ENCODE data around the gene STING1. TPM values are rescaled to one million over a fixed set of nuclear protein-coding genes. Genes with fewer than 3 reads are reported as not detected.

STING1 gene
- total and polyA plus RNA-seq, 10 of the 15 experiments (the other 5 are each of a cell fraction or from before 2014, with no cell fraction given) = 10.1 to 56.1 (median 41.0) TPM

DNA sequence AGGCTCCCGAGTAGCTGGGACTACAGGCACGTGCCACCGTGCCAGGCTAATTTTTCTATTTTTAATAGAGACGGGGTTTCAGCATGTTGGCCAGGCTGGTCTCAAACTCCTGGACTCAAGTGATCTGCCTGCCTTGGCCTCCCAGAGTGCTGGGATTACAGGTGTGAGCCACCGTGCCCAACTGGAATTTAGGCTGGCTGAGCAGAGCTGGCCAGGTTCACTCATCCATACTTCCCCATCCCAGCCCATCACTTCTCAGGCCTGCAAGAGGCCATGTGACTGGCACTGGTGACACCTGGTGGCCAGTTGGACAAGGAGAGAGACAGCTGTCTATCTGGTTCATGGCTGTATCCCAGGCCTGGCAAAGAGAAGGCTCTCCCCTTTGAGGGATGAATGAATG, 30.9 kb upstream of the STING1 start (continued):
- TF ChIP-seq NBN (IDR thresholded peaks at IDR 0.05) = peak; percentile 67
- TF ChIP-seq PAX5 (IDR thresholded peaks at IDR 0.05; ENCODE audit: borderline replicate concordance, low read depth, low read length) = peak; percentile 69; the same call in 1 of the 2 replicates
- TF ChIP-seq RAD21 (IDR thresholded peaks at IDR 0.05; ENCODE audit: insufficient read depth, low read depth, low read length) = peak; percentile 95
- TF ChIP-seq POU2F2 (IDR thresholded peaks at IDR 0.05; ENCODE audit: borderline replicate concordance, low read depth, low read length) = 0 out of 3 replicates have a peak, but pooled peaks have one; percentile 19
- TF ChIP-seq, protein P1, sequence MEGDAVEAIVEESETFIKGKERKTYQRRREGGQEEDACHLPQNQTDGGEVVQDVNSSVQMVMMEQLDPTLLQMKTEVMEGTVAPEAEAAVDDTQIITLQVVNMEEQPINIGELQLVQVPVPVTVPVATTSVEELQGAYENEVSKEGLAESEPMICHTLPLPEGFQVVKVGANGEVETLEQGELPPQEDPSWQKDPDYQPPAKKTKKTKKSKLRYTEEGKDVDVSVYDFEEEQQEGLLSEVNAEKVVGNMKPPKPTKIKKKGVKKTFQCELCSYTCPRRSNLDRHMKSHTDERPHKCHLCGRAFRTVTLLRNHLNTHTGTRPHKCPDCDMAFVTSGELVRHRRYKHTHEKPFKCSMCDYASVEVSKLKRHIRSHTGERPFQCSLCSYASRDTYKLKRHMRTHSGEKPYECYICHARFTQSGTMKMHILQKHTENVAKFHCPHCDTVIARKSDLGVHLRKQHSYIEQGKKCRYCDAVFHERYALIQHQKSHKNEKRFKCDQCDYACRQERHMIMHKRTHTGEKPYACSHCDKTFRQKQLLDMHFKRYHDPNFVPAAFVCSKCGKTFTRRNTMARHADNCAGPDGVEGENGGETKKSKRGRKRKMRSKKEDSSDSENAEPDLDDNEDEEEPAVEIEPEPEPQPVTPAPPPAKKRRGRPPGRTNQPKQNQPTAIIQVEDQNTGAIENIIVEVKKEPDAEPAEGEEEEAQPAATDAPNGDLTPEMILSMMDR (IDR thresholded peaks at IDR 0.05 in 2 of 3, conservative IDR thresholded peaks at IDR 0.05 in 1 of 3; ENCODE audit: control insufficient read depth in 2 of 3, extremely low read depth in 1 of 3, insufficient read depth in 1 of 3, low read depth in 3 of 3, low read length in 3 of 3) = peak; percentile 75 to 93 (median 80); a peak in 5 of 6 replicates
- TF ChIP-seq ETV6 (conservative IDR thresholded peaks at IDR 0.05 in 1 of 2, IDR thresholded peaks at IDR 0.05 in 1 of 2; ENCODE audit: borderline replicate concordance in 1 of 2, low read depth in 1 of 2) = 0 out of 4 replicates have a peak, but pooled peaks of 1 of the 2 experiments have one; percentile 27
- TF ChIP-seq, protein P2, sequence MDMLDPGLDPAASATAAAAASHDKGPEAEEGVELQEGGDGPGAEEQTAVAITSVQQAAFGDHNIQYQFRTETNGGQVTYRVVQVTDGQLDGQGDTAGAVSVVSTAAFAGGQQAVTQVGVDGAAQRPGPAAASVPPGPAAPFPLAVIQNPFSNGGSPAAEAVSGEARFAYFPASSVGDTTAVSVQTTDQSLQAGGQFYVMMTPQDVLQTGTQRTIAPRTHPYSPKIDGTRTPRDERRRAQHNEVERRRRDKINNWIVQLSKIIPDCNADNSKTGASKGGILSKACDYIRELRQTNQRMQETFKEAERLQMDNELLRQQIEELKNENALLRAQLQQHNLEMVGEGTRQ (IDR thresholded peaks at IDR 0.05; ENCODE audit: borderline replicate concordance, low read depth, low read length) = peak; percentile 46
- TF ChIP-seq SMARCA5 (IDR thresholded peaks at IDR 0.05) = 0 out of 2 replicates have a peak, but pooled peaks have one; percentile 63
- peak; percentile 72 for TF ChIP-seq EED (IDR thresholded peaks at IDR 0.05; ENCODE audit: low read depth)
- TF ChIP-seq, protein P3, sequence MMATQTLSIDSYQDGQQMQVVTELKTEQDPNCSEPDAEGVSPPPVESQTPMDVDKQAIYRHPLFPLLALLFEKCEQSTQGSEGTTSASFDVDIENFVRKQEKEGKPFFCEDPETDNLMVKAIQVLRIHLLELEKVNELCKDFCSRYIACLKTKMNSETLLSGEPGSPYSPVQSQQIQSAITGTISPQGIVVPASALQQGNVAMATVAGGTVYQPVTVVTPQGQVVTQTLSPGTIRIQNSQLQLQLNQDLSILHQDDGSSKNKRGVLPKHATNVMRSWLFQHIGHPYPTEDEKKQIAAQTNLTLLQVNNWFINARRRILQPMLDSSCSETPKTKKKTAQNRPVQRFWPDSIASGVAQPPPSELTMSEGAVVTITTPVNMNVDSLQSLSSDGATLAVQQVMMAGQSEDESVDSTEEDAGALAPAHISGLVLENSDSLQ (IDR thresholded peaks at IDR 0.05) = peak; percentile 65
- TF ChIP-seq, protein P4, sequence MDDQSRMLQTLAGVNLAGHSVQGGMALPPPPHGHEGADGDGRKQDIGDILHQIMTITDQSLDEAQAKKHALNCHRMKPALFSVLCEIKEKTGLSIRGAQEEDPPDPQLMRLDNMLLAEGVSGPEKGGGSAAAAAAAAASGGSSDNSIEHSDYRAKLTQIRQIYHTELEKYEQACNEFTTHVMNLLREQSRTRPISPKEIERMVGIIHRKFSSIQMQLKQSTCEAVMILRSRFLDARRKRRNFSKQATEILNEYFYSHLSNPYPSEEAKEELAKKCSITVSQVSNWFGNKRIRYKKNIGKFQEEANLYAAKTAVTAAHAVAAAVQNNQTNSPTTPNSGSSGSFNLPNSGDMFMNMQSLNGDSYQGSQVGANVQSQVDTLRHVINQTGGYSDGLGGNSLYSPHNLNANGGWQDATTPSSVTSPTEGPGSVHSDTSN (IDR thresholded peaks at IDR 0.05; ENCODE audit: insufficient replicate concordance, low read depth, low read length) = peak; percentile 56

Measured in GM12878 (cell line).